Gastrocnemius medialis (tissue), 4 donors: ENCODE results near the gene NSMCE1. TPM values are rescaled to one million over a fixed set of nuclear protein-coding genes. Genes with fewer than 3 reads are reported as not detected.
"Not testable (repeated sequence)": the region's sequence is repeated elsewhere in the genome, so short reads cannot be mapped to it uniquely, and the experiment has no call there.

ENCODE experiments used
- ATAC-seq, 2 donors: fragments of 150-250 bp; one replicate each; pipeline ENCODE4 v1.9.1; 2016
- DNase-seq, 2 donors: peaks; one replicate each; pipeline ENCODE4 v3.0.0-alpha.2; 2019
- H3K27ac ChIP-seq, 4 donors: fragments of 200-600 bp; sonication (generic); 1 replicate in 1 of 4; 2 replicates in 3 of 4; pipeline ENCODE4 v1.5.1; 2016 to 2018; ENCODE audit warnings: mild to moderate bottlenecking in 2 of 4, moderate library complexity in 1 of 4
- H3K27me3 ChIP-seq, 3 donors: fragments of 200-600 bp; sonication (generic) in 2 of 3; 1 replicate in 1 of 3; 2 replicates in 2 of 3; pipeline versions ENCODE4 v1.5.1 to v1.6.0; 2016 to 2019; ENCODE audit warnings: mild to moderate bottlenecking in 1 of 3, moderate library complexity in 1 of 3
- H3K36me3 ChIP-seq, 2 donors: fragments of 200-600 bp; sonication (generic) in 1 of 2; one replicate each; pipeline ENCODE4 v1.5.1; 2017 to 2018
- H3K4me1 ChIP-seq, 2 donors: fragments of 200-600 bp; sonication (generic) in 1 of 2; one replicate each; pipeline ENCODE4 v1.5.1; 2016 to 2017; ENCODE audit warnings: mild to moderate bottlenecking in 2 of 2
- H3K4me3 ChIP-seq, 4 donors: fragments of 200-600 bp; sonication (generic) in 3 of 4; 1 replicate in 1 of 4; 2 replicates in 3 of 4; pipeline ENCODE4 v1.5.1; 2016 to 2019; ENCODE audit warnings: mild to moderate bottlenecking in 2 of 4
- H3K9me3 ChIP-seq, 3 donors: fragments of 200-600 bp; sonication (generic) in 2 of 3; 1 replicate in 1 of 3; 2 replicates in 2 of 3; pipeline ENCODE4 v1.5.1; 2016 to 2019
- CTCF ChIP-seq, 5 experiments: fragments of 450-650 bp in 3 of 5; fragments of 200-600 bp in 2 of 5; sonication (generic) in 2 of 5; IDR thresholded peaks in 4 of 5; conservative IDR thresholded peaks in 1 of 5; 1 replicate in 4 of 5; 2 replicates in 1 of 5; pipeline ENCODE4 v1.5.1; 2016 to 2019; ENCODE audit warnings: antibody characterized with exemption in 5 of 5, mild to moderate bottlenecking in 3 of 5, moderate library complexity in 3 of 5
- POLR2A ChIP-seq, 2 donors: fragments of 450-650 bp; IDR thresholded peaks; one replicate each; pipeline ENCODE4 v1.6.1; 2017; ENCODE audit warnings: antibody characterized with exemption in 2 of 2, mild to moderate bottlenecking in 2 of 2, moderate library complexity in 2 of 2
- in situ Hi-C, 4 donors: fragments of 200-750 bp; cut with MboI; loops; one replicate each; pipeline versions ENCODE4 v1.15.0 to v1.8.0; 2017; ENCODE audit warnings: low sequenced_read_pairs in 4 of 4
- intact Hi-C: fragments of 100-400 bp; cut with DNase I; formaldehyde crosslinking; loops from one replicate; pipeline ENCODE4 v1.15.1; 2023; ENCODE audit warnings: low total_unique reads
- total RNA-seq, 4 donors: library from RNA; depleted of rRNA; stranded (reverse); fragments of >200 nt; gene quantifications; one replicate each; pipeline versions ENCODE4 v1.1.0 to v1.2.3, GENCODE V29; 2016

Gene NSMCE1
- total RNA-seq, 4 donors from 2014 or later, result 20.2 to 29.1 (median 22.0) TPM

GRCh38 chr16:27284865-27285675 lies 16.5 kb upstream of the NSMCE1 start:
- ATAC-seq, result no peak
- no peak overlapping the region for H3K27ac ChIP-seq
- H3K36me3 ChIP-seq, result no peaks in the 10 kb centered on the region
- in situ Hi-C loops, result no loop called here
- intact Hi-C loops, result no loop called here
- H3K4me1 ChIP-seq, result no peaks in the 10 kb centered on the region
- H3K27me3 ChIP-seq, result no peaks in the 10 kb centered on the region
- no peak overlapping the region for H3K4me3 ChIP-seq
- no peaks in the 10 kb centered on the region for H3K9me3 ChIP-seq
- no peak for TF ChIP-seq POLR2A (IDR thresholded peaks at IDR 0.05)
- no peak for TF ChIP-seq CTCF (IDR thresholded peaks at IDR 0.05 in 4 of 5, conservative IDR thresholded peaks at IDR 0.05 in 1 of 5)
- no peak for DNase-seq

GRCh38 chr16:27281243-27281642 lies 12.7 kb upstream of the NSMCE1 start:
- H3K27me3 ChIP-seq, result no peaks in the 10 kb centered on the region
- no peak overlapping the region for H3K27ac ChIP-seq
- DNase-seq (no peak), ATAC-seq (no peak)
- H3K9me3 ChIP-seq, result no peaks in the 10 kb centered on the region
- TF ChIP-seq POLR2A (IDR thresholded peaks at IDR 0.05) (no peak), CTCF (IDR thresholded peaks at IDR 0.05 in 4 of 5, conservative IDR thresholded peaks at IDR 0.05 in 1 of 5) (no peak)
- H3K4me1 ChIP-seq, result no peaks in the 10 kb centered on the region
- intact Hi-C loops (no loop called here), in situ Hi-C loops (no loop called here)
- H3K4me3 ChIP-seq, result no peak overlapping the region
- no peaks in the 10 kb centered on the region for H3K36me3 ChIP-seq

- in situ Hi-C loops (no loop called here), intact Hi-C loops (no loop called here)
- H3K4me3 ChIP-seq, result no peak overlapping the region
- no peaks in the 10 kb centered on the region for H3K4me1 ChIP-seq
- no peaks in the 10 kb centered on the region for H3K27me3 ChIP-seq
- no peaks in the 10 kb centered on the region for H3K9me3 ChIP-seq
- no peak overlapping the region for H3K27ac ChIP-seq
- TF ChIP-seq POLR2A (IDR thresholded peaks at IDR 0.05), result no peak
- H3K36me3 ChIP-seq, result no peaks in the 10 kb centered on the region
- ATAC-seq (no peak), DNase-seq (no peak)
Observed at GRCh38 chr16:27275394-27275793, 6.8 kb upstream of the NSMCE1 start.

GRCh38 chr16:27274424-27274874 lies 5.9 kb upstream of the NSMCE1 start:
- H3K4me3 ChIP-seq, DNase-seq, H3K4me1 ChIP-seq, intact Hi-C loops, H3K27me3 ChIP-seq, in situ Hi-C loops, H3K9me3 ChIP-seq, H3K36me3 ChIP-seq, H3K27ac ChIP-seq, ATAC-seq: not testable (repeated sequence)

GRCh38 chr16:27273670-27274423 lies 5.3 kb upstream of the NSMCE1 start:
- ATAC-seq (no peak), DNase-seq (no peak)
- H3K27me3 ChIP-seq, result no peaks in the 10 kb centered on the region
- H3K36me3 ChIP-seq, result no peaks in the 10 kb centered on the region
- no peak overlapping the region for H3K27ac ChIP-seq
- no peak overlapping the region for H3K4me3 ChIP-seq
- intact Hi-C loops (no loop called here), in situ Hi-C loops (no loop called here)
- H3K9me3 ChIP-seq, result no peaks in the 10 kb centered on the region
- H3K4me1 ChIP-seq, result peaks cover 0 to 4% of the 10 kb centered on the region in 2 donors
- TF ChIP-seq CTCF (IDR thresholded peaks at IDR 0.05 in 4 of 5, conservative IDR thresholded peaks at IDR 0.05 in 1 of 5), result no peak
- TF ChIP-seq POLR2A (IDR thresholded peaks at IDR 0.05), result no peak
